Articular chondrocyte of knee joint (primary cell): ENCODE measurements around the gene HMOX2. TPM values are rescaled to one million over a fixed set of nuclear protein-coding genes. Genes with fewer than 3 reads are reported as not detected.

Experiments used
- small RNA-seq: library from RNA; depleted of rRNA; stranded (forward); fragments of <200 nt; gene quantifications from one replicate; pipeline ENCODE3, GENCODE V24; 2012
- total RNA-seq: library from RNA; depleted of rRNA; stranded (reverse); fragments of >200 nt; gene quantifications from 2 replicates; pipeline ENCODE4 v1.2.3, GENCODE V29; 2012

The HMOX2 gene, protein sequence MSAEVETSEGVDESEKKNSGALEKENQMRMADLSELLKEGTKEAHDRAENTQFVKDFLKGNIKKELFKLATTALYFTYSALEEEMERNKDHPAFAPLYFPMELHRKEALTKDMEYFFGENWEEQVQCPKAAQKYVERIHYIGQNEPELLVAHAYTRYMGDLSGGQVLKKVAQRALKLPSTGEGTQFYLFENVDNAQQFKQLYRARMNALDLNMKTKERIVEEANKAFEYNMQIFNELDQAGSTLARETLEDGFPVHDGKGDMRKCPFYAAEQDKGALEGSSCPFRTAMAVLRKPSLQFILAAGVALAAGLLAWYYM
- 29.3 and 34.8 TPM in 2 replicates for total RNA-seq

DNA sequence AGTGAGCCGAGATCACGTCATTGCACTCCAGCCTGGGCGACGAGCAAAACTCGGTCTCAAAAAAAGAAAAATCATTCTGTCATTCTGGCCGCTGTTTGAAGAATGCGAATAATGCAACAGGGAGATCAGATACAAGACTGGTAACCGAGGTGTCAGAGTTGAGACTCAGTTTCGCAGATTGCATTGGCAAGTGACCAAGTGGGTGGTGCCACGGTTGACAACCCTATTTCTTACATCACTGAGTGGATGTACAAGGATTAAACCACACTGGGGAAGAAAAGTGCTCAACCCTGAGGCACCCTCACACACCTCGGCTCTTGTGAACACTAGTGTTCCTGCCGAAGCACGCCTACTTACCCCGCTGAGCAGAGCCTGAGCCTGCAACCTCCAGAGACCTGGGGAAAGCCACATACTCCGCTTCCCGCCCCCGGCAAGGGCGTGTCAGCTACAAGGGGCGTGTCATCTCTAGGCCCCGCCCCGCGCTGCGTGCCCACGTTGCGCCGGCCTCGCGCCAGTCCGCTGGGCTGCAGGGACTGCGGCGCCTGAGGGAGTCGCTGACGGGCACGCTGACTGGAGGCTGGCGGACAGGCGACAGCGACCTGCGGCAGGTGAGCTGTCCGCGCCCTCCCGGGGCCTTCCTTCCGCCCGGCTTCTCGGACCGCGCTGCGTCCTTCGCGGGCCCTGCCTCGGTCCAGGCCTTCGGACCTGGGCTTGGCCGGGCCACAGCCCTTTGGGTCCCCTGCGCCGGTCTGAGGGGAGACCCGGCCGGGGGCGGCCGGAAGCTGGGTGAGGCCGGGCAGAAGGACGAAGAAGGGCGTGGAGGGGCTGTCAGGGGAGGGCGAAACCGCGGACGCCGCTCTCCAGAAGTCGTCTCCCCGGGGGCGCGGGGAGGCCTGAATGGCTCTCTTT is at the start of gene HMOX2:
TSS of gene HMOX2 (plus strand) at position 519 of the 909 bp plus-strand sequence. CDS start 29,127 bp downstream, outside the sequence.

DNA sequence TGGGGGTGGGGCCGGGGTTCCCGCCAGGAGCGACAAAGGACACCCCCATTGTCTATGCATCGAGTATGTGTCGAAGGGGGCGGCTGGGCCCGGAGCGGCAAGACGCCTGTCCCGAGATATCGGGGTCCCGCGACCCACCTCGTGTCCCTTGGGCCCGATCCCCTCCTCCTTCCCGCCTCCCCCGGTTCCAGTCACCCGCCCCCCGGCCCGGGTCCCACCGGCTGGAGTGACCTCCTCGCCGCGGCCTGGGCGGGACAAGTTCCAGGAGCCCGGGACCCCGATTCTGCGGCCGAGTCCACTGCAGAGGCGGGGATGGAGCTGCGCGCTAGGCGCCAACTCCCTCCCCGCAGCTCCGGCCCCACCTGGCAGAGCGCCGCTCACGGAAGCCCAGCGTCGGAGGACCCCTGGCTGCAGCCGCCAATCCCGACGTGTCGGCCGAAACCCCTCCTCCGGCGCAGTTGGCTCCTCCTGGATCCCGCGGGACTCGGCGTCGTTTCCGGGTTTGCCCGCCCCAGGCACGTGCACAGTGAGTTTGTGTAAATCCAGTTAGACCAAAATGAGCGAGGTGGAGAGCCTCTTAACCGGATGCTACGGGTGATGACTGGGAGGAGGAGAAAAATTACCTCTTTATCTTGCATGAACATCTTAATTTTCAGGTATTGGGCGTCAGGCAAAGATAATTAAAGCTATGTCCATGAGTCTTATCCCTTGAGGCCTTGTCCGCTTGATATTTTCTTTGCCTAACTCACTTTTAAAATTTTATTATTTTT is 1.8 kb upstream of the HMOX2 start, which contains the start of gene NMRAL1:
TSS of gene NMRAL1 (minus strand) at position 434 of the 770 bp plus-strand sequence. CDS start 493 bp downstream, outside the sequence.

DNA sequence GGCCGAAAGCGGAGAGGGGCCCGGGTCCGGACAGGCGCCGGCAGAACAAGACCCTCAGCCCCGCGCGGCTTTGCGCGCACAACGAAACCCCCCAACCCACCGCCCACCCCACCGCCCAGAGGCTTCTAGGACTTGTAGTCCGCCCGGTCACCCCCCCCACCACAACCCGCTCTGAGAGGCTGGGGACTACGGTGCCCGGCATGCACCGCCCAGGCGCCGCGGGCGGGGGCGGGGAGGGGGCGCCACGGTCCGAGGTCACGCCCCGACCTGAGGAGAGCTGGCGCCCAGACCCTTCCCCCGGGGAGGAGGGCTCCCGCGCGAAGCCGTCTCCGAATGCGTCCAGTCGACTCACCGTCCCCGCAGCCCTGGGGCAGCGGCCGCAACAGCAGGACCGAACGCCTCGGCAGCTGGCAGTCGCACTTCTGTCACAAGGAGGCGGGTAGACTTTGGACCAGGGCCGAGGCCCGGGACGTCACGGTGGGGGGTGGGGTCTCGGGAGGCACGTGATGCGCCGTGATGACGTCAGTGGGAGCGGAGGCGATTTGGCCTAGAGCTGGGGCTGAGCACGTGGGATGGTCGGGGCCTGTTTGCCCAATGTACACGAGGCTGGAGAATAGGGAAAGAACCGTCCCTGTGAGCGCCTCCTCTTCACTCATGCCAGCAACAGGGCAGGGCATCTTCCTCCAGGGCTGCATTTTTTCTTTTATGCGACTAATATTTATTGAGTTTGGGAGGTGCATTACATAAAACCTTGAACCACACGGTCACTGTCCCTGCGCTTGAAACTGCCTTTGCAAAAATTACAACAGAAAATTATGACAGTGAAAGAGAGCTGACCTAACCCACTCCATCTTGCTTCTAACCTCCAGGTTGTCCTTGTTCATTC is 62.4 kb downstream of the HMOX2 start, which contains the start of gene CDIP1:
TSS of gene CDIP1 (minus strand) at position 424 of the 886 bp plus-strand sequence. CDS start 24,643 bp downstream, outside the sequence.

DNA sequence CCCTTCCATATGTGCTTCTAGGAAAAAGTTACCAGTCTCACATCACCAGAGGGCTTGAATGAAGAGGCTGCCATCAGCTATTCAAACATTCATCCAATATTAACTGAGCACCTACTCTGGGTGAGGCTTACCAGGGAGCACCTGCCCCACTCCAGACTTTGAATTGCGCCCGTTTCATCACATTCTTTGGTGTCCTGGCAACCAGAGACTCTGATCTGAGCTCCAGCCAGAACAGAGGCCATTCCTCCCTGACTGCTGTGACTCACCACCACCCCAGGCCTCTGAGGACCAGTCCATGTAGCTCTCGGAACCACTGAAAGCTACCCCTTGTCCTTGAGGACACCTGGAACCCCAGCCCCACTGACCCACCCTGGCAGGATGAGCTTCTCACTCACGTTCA is 79.9 kb downstream of the HMOX2 start, which contains the start of gene C16orf96:
TSS of gene C16orf96 (plus strand) at position 229 of the 400 bp plus-strand sequence. CDS start at position 379, 150 bp downstream.

Small RNA genes within 50 kb of the gene (small RNA-seq; reads per million reads assigned to genes)
- gene AC012676.2 = not detected

Other genes with a start within 250 kb of the HMOX2 start
- gene SRL, start 234.3 kb upstream of the HMOX2 start, total RNA-seq = 0.32 and 0.39 TPM in 2 replicates
- 5.1 and 7.7 TPM in 2 replicates for gene TFAP4, start 203.4 kb upstream of the HMOX2 start, total RNA-seq
- 3.4 and 4.2 TPM in 2 replicates for gene GLIS2, start 160.3 kb upstream of the HMOX2 start, total RNA-seq
- 15.9 and 16.8 TPM in 2 replicates for gene PAM16, start 125.1 kb upstream of the HMOX2 start, total RNA-seq
- 130 and 192 TPM in 2 replicates for gene VASN, start 104.5 kb upstream of the HMOX2 start, total RNA-seq
- gene CORO7, start 59.8 kb upstream of the HMOX2 start, total RNA-seq = 10.7 and 11.3 TPM in 2 replicates
- 32.3 and 38.2 TPM in 2 replicates for gene DNAJA3, start 50.5 kb upstream of the HMOX2 start, total RNA-seq
- 47.7 and 49.8 TPM in 2 replicates for gene NMRAL1, start 1.8 kb upstream of the HMOX2 start, total RNA-seq
- 17.1 and 18.8 TPM in 2 replicates for gene CDIP1, start 62.4 kb downstream of the HMOX2 start, total RNA-seq
- 0.11 and 0.13 TPM in 2 replicates for gene C16orf96, start 79.9 kb downstream of the HMOX2 start, total RNA-seq
- 2.5 and 4.3 TPM in 2 replicates for gene UBALD1, start 138.5 kb downstream of the HMOX2 start, total RNA-seq
- 37.2 and 42.9 TPM in 2 replicates for gene MGRN1, start 148.4 kb downstream of the HMOX2 start, total RNA-seq
- 15.3 and 16.4 TPM in 2 replicates for gene NUDT16L1, start 217.2 kb downstream of the HMOX2 start, total RNA-seq